Measurements from ENCODE around the gene MEGF11.
"Not testable (repeated sequence)": the region's sequence is repeated elsewhere in the genome, so short reads cannot be mapped to it uniquely, and the experiment has no call there.

MEGF11 gene

GRCh38 chr15:66003129-66003528, 250.4 kb downstream of the MEGF11 start:
- DNase-seq (ENCODE audit: low read depth), result not testable (repeated sequence)

GRCh38 chr15:66001717-66002426, 251.7 kb downstream of the MEGF11 start:
- DNase-seq (ENCODE audit: low read depth), result no peak

- no peak for DNase-seq (ENCODE audit: low read depth)
Observed at GRCh38 chr15:66001042-66001441, 252.5 kb downstream of the MEGF11 start.

- no peak for DNase-seq (ENCODE audit: low read depth)
Observed at GRCh38 chr15:65998486-65998885, 255.1 kb downstream of the MEGF11 start.

- no peak for DNase-seq (ENCODE audit: low read depth)
Observed at GRCh38 chr15:65996901-65997300, 256.6 kb downstream of the MEGF11 start.

GRCh38 chr15:65994832-65995231, 258.7 kb downstream of the MEGF11 start:
- no peak for DNase-seq (ENCODE audit: low read depth)

GRCh38 chr15:65993762-65994161, 259.8 kb downstream of the MEGF11 start:
- no peak for DNase-seq (ENCODE audit: low read depth)

- DNase-seq (ENCODE audit: low read depth), result no peak
Observed at GRCh38 chr15:65993236-65993635, 260.3 kb downstream of the MEGF11 start.

GRCh38 chr15:65991721-65992483, 261.6 kb downstream of the MEGF11 start:
- no peak for DNase-seq (ENCODE audit: low read depth)

- DNase-seq (ENCODE audit: low read depth), result no peak
Observed at GRCh38 chr15:65990298-65990981, 263.1 kb downstream of the MEGF11 start.

- no peak for DNase-seq (ENCODE audit: low read depth)
Observed at GRCh38 chr15:65987100-65987499, 266.4 kb downstream of the MEGF11 start.

- DNase-seq (ENCODE audit: low read depth), result no peak
Observed at GRCh38 chr15:65986416-65986815, 267.1 kb downstream of the MEGF11 start.

GRCh38 chr15:65985387-65985786, 268.2 kb downstream of the MEGF11 start:
- no peak for DNase-seq (ENCODE audit: low read depth)

- no peak for DNase-seq (ENCODE audit: low read depth)
Observed at GRCh38 chr15:65982627-65983322, 270.8 kb downstream of the MEGF11 start.

GRCh38 chr15:65981837-65982626, 271.5 kb downstream of the MEGF11 start:
- no peak for DNase-seq (ENCODE audit: low read depth)

GRCh38 chr15:65980824-65981456, 272.6 kb downstream of the MEGF11 start:
- peak; percentile 40 for DNase-seq (ENCODE audit: low read depth)

GRCh38 chr15:65979837-65980236, 273.7 kb downstream of the MEGF11 start:
- no peak for DNase-seq (ENCODE audit: low read depth)

- no peak for DNase-seq (ENCODE audit: low read depth)
Observed at GRCh38 chr15:65979316-65979715, 274.2 kb downstream of the MEGF11 start.

- DNase-seq (ENCODE audit: low read depth), result no peak
Observed at GRCh38 chr15:65978110-65978509, 275.4 kb downstream of the MEGF11 start.

GRCh38 chr15:65976196-65976595, 277.4 kb downstream of the MEGF11 start:
- DNase-seq (ENCODE audit: low read depth), result not testable (repeated sequence)

GRCh38 chr15:65971741-65971995, 281.9 kb downstream of the MEGF11 start:
- no peak for DNase-seq (ENCODE audit: low read depth)

Measured in GM04504 (cell line).